NCI-H524 (cell line): ENCODE results near the gene TRIM43.
"Not testable (repeated sequence)": the region's sequence is repeated elsewhere in the genome, so short reads cannot be mapped to it uniquely, and the experiment has no call there.

Experiments
- DNase-seq, 2 experiments: peaks; one replicate each; lab custom pipeline; 2025; lab: John Stamatoyannopoulos, UW

TRIM43 gene

DNA sequence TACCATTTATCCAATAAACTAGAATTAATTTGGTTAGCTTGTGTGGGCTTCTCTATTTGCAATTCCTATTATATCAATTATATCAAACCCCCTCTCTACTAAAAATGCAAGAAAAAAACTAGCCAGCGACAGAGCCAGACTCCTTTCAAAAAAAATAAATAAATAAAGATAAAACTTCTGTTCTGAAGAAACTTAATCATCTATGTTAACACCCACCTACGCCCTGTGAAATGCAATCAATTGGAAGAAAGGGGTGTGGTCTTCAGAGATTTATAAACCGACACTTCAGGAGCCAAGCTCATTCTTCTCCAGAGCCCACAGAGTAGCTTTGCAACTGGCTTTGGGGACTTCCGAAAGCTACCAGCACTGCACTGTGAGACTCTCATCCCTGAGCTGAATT, at the start of gene TRIM43:
TRIM43 (plus strand) TSS at position 301 of the 400 bp plus-strand sequence. CDS start 2,023 bp downstream, outside the sequence.
- DNase-seq: not testable (repeated sequence)

DNA sequence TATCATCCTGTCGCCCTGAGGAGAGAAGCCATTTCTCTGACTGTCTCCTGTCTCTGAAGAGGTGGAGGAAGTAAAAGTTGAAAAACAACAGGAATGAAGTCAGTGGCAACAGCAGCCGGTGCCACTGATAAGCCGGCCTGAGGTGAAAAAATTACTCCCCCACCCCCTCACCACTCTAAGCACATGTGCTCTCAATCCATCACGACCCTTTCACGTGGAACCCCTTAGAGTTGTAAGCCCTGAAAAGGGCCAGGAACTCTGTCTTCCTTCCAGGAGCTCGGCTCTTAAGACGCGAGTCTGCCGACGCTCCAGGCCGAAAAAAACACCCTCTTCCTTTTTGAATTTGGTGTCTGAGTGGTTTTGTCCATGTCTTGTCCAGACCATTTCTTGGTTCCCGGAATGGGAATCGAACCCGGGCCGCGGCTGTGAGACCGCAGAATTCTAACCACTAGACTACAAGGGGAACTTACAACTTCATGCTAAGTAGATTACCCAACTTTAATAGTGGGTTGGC, 40.7 kb upstream of the TRIM43 start:
- DNase-seq: no peak

DNA sequence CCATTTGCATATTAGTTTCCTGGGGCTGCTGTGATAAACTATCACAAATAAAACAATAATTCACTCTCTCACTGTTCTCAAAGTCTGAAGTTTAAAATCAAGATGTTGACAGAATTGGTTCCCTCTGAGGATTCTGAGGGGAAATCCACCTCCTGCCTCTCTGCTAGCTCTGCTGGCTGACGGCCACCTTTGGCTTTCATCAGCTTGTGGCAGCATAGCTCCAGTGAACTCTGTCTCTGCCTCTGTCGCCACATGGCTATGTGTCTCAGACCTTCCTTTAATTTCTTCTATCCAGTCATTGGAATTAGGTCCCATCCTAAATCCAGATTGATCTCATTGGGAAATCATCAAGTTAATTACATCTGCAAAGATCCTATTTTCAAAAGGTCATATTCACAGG, 38.9 kb upstream of the TRIM43 start:
- no peak for DNase-seq

DNA sequence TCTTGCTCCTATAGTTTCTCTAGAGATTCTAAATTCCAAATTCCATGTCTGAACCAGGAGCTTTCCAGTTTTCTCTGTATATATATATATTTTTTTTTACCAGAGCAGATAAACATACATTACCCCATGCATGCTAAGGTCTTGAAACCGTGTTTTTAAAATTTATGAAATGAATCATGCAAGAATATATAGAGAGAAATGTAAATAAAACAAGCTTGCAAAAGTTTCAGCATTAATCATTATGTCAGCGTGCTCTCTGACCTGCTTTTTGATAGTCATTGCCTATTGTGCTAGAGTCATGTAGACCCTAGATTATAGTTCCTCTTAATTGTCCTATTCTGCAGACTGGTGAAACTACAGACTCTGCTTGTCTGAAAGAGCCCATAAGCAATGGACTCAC, 22.6 kb upstream of the TRIM43 start:
- no peak for DNase-seq

DNA sequence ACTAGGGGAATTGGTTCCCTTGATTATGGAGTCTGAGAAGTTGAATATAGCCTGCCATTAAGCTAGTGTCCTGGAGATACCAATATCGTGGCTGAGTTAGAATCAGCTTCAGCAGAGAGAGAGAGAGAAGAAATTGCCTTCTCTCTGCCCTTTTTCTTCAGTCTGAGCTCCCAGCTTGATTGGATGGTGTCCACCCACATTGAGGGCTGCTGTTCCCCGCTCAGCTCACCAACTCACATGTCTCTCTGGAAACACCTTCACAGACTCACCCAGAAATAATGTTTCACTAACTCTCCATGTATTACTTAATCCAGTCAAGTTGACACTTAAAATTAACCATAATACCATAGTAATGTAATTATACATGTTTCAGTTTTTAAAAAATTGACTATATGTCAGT, 17.9 kb upstream of the TRIM43 start:
- DNase-seq: no peak

DNA sequence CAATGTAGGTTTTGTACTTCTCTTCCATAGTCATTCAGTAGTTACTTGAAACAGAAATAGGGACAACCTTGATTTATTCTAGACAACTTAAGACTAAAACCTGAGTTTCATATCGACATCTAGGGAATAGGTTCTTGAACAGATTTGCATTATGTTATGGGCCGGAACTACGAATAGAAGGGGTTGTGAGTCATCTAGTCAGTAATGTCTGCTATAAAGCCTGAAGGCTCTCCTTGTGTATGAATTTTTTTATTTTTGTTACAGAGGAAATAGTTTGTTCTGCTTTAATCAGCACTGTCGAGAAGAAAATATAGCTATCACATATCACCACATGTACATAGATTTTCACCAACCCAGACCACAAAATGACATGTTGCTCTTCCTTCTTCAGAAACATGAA, 17.3 kb upstream of the TRIM43 start:
- no peak for DNase-seq

- no peak for DNase-seq
These were observed 15.9 kb upstream of the TRIM43 start for GRCh38 chr2:95575857-95576256.

GRCh38 chr2:95578539-95578938, 13.3 kb upstream of the TRIM43 start:
- DNase-seq: no peak

DNA sequence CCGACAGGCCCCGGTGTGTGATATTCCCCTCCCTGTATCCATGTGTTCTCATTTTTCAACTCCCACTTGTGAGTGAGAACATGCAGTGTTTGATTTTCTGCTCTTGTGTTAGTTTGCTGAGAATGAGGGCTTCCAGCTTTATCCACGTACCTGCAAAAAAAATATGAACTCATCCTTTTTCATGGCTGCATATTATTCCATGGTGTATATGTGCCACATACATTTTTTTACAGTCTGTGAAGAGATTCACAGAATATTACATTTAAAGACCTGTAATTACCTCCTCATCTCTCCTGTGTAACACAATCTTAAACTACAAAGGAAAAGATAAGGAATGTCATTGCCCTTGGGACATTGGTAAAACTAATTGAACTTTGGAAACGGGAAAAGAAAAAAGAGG, 8.3 kb upstream of the TRIM43 start:
- DNase-seq: not testable (repeated sequence)

GRCh38 chr2:95584321-95584720, 7.5 kb upstream of the TRIM43 start:
- DNase-seq: not testable (repeated sequence)

GRCh38 chr2:95589777-95590536, 1.8 kb upstream of the TRIM43 start:
- not testable (repeated sequence) for DNase-seq

GRCh38 chr2:95592973-95593372, 1.2 kb downstream of the TRIM43 start:
- not testable (repeated sequence) for DNase-seq

DNA sequence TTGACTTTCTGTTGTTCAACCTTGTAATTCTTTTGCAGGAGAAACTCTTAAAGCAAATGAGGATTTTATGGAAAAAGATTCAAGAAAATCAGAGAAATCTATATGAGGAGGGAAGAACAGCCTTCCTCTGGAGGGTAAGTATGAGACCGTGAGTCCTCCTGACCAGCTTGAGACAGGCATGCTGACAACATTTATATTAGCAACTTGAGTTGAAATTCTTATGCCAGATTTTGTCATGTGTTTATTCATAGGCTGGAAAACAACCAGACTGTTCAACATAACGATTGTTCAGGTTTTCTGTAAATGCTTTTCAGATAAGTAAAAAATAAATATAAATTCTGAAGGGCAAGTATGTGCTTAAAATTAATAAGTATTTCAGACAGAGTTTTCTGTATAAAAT, 3.2 kb downstream of the TRIM43 start:
- DNase-seq: not testable (repeated sequence)

GRCh38 chr2:95601301-95601700, 9.5 kb downstream of the TRIM43 start:
- not testable (repeated sequence) for DNase-seq

GRCh38 chr2:95602146-95602545, 10.3 kb downstream of the TRIM43 start:
- not testable (repeated sequence) for DNase-seq

DNA sequence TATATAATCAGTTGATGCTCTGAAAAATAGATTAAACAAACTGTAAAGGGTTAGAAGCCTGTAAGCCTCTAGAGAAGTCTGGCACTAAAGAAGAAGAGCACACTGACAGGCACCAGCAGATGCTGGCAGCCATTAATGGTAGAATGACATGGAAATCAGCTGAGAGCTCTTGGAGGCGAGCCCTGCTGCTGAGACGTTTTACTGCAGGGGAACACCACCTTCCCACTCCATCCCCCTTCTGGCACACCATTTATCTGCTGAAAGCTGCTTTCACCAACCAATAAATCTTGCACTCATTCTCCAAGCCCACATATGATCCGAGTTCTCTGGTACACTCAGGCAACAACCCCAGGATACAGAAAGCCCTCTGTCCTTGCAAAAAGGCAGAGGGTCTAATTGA, 16.6 kb downstream of the TRIM43 start:
- not testable (repeated sequence) for DNase-seq

DNA sequence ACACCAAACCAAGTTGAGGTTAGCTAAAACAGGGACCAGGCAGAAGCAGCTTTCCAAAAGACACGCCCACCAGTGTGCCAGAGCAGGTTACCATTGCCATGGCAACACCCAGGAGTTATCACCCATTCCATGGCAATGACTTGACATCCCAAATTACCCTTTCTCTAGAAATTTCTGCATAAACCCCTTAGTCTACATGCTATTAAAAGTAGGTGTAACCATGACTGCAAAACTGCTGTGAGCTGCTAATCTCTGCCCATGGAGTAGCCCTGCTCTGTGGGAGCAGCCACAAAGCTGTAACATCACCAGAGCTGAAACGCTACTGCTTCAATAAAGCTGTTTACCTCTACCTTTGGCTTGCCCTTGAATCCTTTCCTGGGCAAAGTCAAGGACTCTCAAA, 18.0 kb downstream of the TRIM43 start:
- not testable (repeated sequence) for DNase-seq

- DNase-seq: not testable (repeated sequence)
These were observed 21.2 kb downstream of the TRIM43 start for GRCh38 chr2:95613048-95613447.

- not testable (repeated sequence) for DNase-seq
These were observed 30.9 kb downstream of the TRIM43 start for GRCh38 chr2:95622728-95623127.

DNA sequence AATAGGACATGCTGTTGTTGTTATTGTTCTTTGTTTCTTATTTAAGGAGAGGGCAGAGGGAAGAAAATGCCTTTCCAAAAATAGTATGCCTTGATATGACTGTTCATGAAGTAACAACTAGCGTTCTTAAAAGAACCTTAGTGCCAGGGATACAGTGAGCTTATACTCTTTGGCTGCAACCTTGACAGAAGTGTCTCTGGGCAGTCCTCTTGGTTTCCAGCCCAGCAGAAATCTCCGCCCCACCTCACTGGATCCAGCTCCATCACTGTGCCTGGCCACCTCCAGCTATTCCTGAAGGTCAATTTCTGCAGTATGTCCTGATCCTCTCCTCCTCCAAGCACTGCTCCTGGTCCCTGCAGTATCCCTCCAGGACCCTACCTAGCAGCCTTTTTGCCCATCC, 39.2 kb downstream of the TRIM43 start:
- not testable (repeated sequence) for DNase-seq

- DNase-seq: not testable (repeated sequence)
These were observed 41.9 kb downstream of the TRIM43 start for GRCh38 chr2:95633626-95634259.

DNA sequence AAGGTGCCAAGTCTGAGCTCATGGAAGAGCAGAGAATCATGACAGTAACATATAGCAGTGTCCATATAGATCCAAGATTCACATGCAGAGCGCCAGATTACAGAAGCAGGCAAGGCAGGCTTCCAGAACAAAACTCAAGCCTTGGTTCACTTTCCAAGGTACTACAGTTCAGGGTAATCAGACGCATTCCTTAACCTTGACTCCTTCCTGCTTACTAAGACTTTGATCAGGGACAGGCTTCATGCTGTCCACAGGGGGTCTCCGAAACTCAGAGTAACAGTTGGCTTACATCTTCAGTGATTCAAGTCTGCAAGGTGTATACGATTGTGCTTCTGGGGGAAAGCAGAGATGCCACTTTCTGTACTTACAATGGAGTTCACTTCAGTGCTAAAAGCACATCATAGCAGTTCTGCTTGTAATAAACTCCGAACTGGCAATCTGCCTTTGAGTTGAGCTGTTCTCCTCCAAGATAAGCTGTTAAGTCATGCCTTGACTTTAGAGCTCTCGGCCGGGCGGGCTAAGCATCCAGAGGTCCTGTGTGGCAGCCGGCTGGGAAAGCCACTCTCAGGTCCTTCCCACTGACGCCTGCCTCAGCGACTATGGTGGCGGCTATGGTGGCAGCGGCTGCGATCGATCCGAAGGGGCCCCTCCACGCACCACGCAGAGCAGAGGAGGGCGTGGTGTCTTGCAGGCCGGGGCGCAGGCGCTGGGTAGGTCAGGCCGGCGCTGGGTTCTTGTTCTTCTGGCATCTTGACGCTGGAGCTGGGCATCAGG, 48.9 kb downstream of the TRIM43 start:
- DNase-seq: not testable (repeated sequence)

- DNase-seq: not testable (repeated sequence)
These were observed 49.4 kb downstream of the TRIM43 start for GRCh38 chr2:95641289-95641575.
